AG04449 (cell line): Measurements from ENCODE around the gene OPTC.

Experiments used
- CTCF ChIA-PET: fragments of 350-600 bp; formaldehyde crosslinking; extraction: SDS; loops from one replicate; lab custom pipeline; 2021; ENCODE audit warnings: antibody characterized with exemption; lab: Yijun Ruan, JAX
- POLR2A ChIA-PET: fragments of 400-600, 350-600 bp; formaldehyde crosslinking; extraction: SDS; loops from one replicate; lab custom pipeline; 2020; ENCODE audit warnings: antibody characterized with exemption, inconsistent platforms; lab: Yijun Ruan, JAX
- DNase-seq: peaks from one replicate; pipeline ENCODE4 v3.0.0-alpha.2; 2010; ENCODE audit warnings: low read depth, low spot score
- H3K4me3 ChIP-seq: 2 replicates; pipeline ENCODE4 v1.5.1; 2011; ENCODE audit warnings: low read depth, mild to moderate bottlenecking, control low read depth, low read length
- CTCF ChIP-seq: IDR thresholded peaks from one replicate; pipeline ENCODE4 v1.5.1; 2011; ENCODE audit warnings: mild to moderate bottlenecking, moderate library complexity, low read length, control low read depth, inconsistent platforms; ENCODE audit not compliant: insufficient read depth; ENCODE audit errors: missing control alignments

Gene OPTC

DNA sequence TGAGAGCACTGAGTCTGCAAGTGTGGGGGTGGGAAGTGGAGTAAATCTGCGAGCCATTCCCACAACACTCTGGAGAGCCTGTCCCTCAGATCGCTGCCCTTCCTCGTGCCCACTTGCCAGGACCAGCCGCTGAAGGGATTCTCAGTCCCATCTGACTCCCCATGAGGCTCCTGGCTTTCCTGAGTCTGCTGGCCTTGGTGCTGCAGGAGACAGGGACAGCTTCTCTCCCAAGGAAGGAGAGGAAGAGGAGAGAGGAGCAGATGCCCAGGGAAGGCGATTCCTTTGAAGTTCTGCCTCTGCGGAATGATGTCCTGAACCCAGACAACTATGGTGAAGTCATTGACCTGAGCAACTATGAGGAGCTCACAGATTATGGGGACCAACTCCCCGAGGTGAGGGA lies 1.9 kb downstream of the OPTC start:
- no peak overlapping the region for H3K4me3 ChIP-seq
- ChIA-PET CTCF (interaction anchor here (0.9 to 29.5 kb wide), 6 partner anchors 8 to 207 kb away, joined by 3 to 683 read pairs (median 8); partner anchors contain the start of gene FMOD), POLR2A (no interaction called here)
- DNase-seq = no peak
- TF ChIP-seq CTCF = no peak

DNA sequence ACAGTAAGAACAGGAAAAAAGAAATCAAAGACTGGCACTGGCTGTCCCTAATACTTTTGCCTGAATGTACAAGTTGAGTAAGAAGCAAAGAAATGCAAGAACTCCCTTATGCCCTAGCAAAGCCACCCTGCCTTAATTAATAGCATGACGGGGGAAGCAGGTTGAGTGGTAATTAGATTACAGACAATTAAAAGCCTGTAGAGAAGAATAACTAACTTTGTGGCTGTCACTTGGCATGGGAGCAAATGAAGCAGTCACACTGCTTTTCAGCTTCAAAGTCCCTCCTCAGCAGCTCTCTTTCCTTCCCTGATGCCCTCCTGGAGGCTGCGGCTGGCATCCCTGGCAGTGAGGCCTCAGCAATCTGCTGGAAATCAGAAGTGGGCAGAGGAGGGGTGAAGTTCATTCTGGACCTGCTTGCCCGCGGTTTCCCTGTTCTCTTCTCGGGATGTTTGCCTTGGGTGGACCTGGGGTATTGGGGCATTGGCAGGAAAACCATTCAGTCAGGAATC lies 3.4 kb downstream of the OPTC start:
- H3K4me3 ChIP-seq = no peak overlapping the region
- TF ChIP-seq CTCF = no peak
- POLR2A ChIA-PET = no interaction called here
- DNase-seq = no peak
- CTCF ChIA-PET = interaction anchor here (1.1 to 29.5 kb wide), 4 partner anchors 8 to 154 kb away, joined by 3 to 683 read pairs (median 15); partner anchors contain the start of gene FMOD

DNA sequence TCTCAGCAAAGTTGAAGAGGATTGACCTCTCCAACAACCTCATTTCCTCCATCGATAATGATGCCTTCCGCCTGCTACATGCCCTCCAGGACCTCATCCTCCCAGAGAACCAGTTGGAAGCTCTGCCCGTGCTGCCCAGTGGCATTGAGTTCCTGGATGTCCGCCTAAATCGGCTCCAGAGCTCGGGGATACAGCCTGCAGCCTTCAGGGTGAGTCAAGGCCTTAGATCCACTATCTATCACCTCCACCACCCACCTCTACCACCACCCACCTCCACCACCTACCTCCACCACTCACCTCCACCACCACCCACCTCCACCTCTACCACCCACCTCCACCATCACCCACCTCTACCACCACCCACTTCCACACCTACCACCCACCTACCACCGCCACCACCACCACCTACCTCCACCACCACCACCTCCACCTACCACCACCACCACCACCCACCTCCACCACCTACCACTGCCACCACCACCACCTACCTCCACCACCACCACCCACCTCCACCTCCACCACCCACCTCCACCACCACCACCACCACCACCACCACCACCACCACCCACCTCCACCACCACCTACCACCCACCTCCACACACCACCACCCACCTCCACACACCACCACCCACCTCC lies 5.8 kb downstream of the OPTC start:
- TF ChIP-seq CTCF = no peak
- CTCF ChIA-PET = interaction anchor here (1.2 to 2.6 kb wide), 5 partner anchors 11 to 203 kb away, joined by 3 to 22 read pairs (median 5); no protein-coding TSS in a partner anchor
- no peak for DNase-seq
- H3K4me3 ChIP-seq = no peak overlapping the region
- POLR2A ChIA-PET = no interaction called here

- ChIA-PET CTCF (interaction anchor here (2.6 kb wide), 1 partner anchor 11 kb away, joined by 22 read pairs; no protein-coding TSS in a partner anchor), POLR2A (no interaction called here)
- no peak for DNase-seq
- no peak overlapping the region for H3K4me3 ChIP-seq
- no peak for TF ChIP-seq CTCF
These were observed 6.3 kb downstream of the OPTC start for GRCh38 chr1:203500279-203500678.

GRCh38 chr1:203503836-203504235 lies 9.9 kb downstream of the OPTC start:
- TF ChIP-seq CTCF = no peak
- CTCF ChIA-PET = interaction anchor here (0.8 to 11.5 kb wide), 56 partner anchors 9 to 270 kb away, joined by 3 to 294 read pairs (median 4); partner anchors contain the start of genes ATP2B4, OPTC and PRELP
- H3K4me3 ChIP-seq = no peak overlapping the region
- POLR2A ChIA-PET = interaction anchor here (1.7 kb wide), 1 partner anchor 189 kb away, joined by 5 read pairs; no protein-coding TSS in a partner anchor
- DNase-seq = no peak
